ENCODE measurements around the gene KLHL33.

KLHL33 gene

DNA sequence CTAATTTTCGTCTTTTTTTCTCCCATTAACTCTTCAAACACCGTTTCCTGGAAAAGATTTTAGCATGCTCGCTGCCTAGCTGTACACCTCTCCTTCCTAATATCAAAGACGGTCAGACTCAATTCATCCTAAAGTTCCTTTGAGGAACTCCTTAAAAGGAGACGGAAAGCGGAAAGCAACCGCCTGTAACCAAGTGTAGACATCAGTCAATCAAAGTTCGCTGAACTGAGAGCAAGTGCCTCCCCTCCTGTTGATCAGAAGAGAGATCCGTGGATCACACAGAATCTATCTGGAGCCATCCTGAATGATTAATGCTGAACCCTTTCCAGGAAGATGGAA, 22.3 kb downstream of the KLHL33 start:
- TF ChIP-seq POLR2AphosphoS5 (IDR thresholded peaks at IDR 0.05; ENCODE audit: low read depth, low read length) (no peak), TAF1 (IDR thresholded peaks at IDR 0.05; ENCODE audit: low read depth, low read length) (0 out of 2 replicates have a peak, but pooled peaks have one; percentile 22)
- FAIRE-seq, result peak; percentile 72
- no peak for DNase-seq (ENCODE audit: insufficient read length, low spot score)

DNA sequence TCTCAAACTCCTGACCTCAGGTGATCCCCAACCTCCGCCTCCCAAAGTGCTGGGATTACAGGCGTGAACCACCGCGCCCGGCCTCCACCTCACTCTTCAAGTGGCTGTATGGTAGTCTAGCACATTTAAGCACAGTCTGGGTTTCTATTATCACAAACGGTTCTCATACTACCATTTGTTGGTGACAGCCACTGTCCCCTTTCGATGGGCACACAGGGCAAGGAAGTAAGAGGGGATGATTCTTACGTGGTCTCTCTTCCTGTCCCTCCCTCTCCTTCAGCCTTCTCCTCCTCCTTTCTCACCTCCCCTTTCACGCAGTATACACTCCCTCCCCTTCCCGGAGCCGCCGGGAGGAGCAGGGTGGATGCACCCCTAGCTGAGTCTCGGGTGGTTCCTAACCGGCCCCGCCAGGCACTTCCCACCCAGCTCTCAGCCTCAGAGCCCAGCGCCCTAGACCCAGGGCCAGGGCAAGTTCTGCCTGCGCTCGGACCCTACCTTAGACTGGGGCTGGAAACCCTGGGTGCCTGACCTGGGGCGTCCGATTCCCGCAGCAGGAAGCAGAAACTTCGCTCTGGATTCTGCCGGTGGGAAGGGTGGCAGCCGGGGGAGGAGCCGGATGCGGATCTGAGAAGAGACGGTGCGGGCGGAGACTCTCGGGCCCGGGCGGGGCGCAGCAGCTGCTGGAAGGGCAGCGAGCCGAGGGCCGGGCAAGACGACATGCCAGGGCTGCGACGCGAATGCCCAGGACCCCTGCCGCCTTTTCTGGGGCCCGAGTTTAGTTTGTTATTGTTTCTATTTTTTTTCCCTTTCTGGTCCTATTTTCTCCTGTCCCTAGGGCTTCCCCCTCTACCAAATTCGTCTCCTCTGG, 22.9 kb downstream of the KLHL33 start, which contains the start of gene TEP1:
TEP1 (minus strand) TSS at position 626 of the 868 bp plus-strand sequence. CDS start 5,062 bp downstream, outside the sequence.
- FAIRE-seq (peak; percentile 63), DNase-seq (ENCODE audit: insufficient read length, low spot score) (peak; percentile 58)
- TF ChIP-seq POLR2AphosphoS5 (IDR thresholded peaks at IDR 0.05; ENCODE audit: low read depth, low read length) (peak; percentile 43; the same call in 1 of the 2 replicates), TAF1 (IDR thresholded peaks at IDR 0.05; ENCODE audit: low read depth, low read length) (no peak), SPI1 (IDR thresholded peaks at IDR 0.05; ENCODE audit: low read depth, low read length) (no peak), PAX5 (IDR thresholded peaks at IDR 0.05; ENCODE audit: insufficient read depth, low read length, severe bottlenecking) (no peak), POU2F2 (IDR thresholded peaks at IDR 0.05; ENCODE audit: low read depth, low read length) (no peak), POLR2A (IDR thresholded peaks at IDR 0.05; ENCODE audit: low read depth, low read length) (peak; percentile 27; the same call in 1 of the 2 replicates)

DNA sequence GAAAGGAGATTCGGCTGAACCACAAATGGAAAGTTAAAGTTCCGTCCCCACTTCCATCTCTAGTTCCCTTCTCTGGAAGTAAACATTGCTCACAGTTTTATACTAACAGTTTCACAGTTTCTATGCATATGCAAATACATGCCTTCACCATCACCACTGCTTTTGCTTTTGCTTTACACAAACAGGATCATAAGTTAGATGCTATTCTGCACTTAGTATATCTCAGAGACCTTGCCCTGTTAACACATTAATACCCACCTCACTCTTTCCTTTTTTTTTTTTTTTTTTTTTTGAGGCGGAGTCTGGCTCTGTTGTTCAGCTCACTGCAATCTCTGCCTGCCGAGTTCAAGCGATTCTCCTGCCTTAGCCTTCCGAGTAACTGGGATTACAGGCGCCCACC, 23.6 kb downstream of the KLHL33 start:
- TF ChIP-seq POLR2AphosphoS5 (IDR thresholded peaks at IDR 0.05; ENCODE audit: low read depth, low read length), result no peak
- TF ChIP-seq SPI1 (IDR thresholded peaks at IDR 0.05; ENCODE audit: low read depth, low read length), result 0 out of 2 replicates have a peak, but pooled peaks have one; percentile 14
- peak; percentile 99 for TF ChIP-seq POU2F2 (IDR thresholded peaks at IDR 0.05; ENCODE audit: low read depth, low read length)
- no peak for TF ChIP-seq PAX5 (IDR thresholded peaks at IDR 0.05; ENCODE audit: insufficient read depth, low read length, severe bottlenecking)
- DNase-seq (ENCODE audit: insufficient read length, low spot score), result no peak
- FAIRE-seq, result peak; percentile 69

DNA sequence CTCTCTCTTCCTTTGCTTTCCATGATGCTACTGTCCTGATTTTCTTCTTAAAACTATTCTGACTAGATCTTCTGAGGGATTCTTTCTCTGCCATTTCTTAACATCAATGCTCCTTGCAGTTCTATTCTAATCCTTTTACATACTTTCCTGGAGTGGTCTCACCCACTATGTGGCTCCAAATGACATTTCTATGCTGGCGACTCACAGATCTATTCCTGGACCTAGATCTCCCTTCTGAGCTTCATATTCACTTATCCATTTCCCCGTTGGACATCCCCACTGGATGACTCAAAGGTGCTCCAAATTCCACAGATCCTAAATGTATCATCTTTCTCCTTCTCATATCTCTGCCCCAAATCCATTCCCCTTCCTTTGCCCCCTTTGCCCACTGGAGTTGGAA, 26.7 kb downstream of the KLHL33 start:
- TF ChIP-seq PAX5 (IDR thresholded peaks at IDR 0.05; ENCODE audit: insufficient read depth, low read length, severe bottlenecking), result no peak
- DNase-seq (ENCODE audit: insufficient read length, low spot score) (no peak), FAIRE-seq (no peak)

DNA sequence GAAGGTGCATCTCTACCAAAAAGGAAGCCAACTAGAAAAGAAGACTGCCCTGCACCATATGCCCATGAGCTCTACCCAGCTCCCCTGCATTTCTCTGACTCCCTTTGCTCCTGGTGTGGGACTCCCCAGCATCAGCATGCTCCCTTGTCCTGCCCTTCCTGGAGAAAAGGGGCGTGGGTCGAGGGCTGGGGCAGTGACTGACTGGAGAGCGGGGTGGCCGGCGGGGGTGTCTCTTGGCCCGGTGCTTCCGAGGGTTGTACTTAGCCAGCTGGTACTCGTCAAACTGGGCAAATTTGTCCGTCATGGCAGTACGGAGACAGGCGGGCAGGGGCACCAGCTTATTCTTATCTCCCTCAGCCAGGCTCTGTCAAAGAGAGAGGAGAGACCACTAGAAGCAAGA, 32.4 kb downstream of the KLHL33 start:
- no peak for TF ChIP-seq TAF1 (IDR thresholded peaks at IDR 0.05; ENCODE audit: low read depth, low read length)
- TF ChIP-seq PAX5 (IDR thresholded peaks at IDR 0.05; ENCODE audit: insufficient read depth, low read length, severe bottlenecking), result no peak
- TF ChIP-seq POLR2A (IDR thresholded peaks at IDR 0.05; ENCODE audit: low read depth, low read length), result no peak
- TF ChIP-seq SPI1 (IDR thresholded peaks at IDR 0.05; ENCODE audit: low read depth, low read length), result no peak
- TF ChIP-seq POU2F2 (IDR thresholded peaks at IDR 0.05; ENCODE audit: low read depth, low read length), result no peak
- TF ChIP-seq POLR2AphosphoS5 (IDR thresholded peaks at IDR 0.05; ENCODE audit: low read depth, low read length), result no peak
- no peak for FAIRE-seq
- no peak for DNase-seq (ENCODE audit: insufficient read length, low spot score)

DNA sequence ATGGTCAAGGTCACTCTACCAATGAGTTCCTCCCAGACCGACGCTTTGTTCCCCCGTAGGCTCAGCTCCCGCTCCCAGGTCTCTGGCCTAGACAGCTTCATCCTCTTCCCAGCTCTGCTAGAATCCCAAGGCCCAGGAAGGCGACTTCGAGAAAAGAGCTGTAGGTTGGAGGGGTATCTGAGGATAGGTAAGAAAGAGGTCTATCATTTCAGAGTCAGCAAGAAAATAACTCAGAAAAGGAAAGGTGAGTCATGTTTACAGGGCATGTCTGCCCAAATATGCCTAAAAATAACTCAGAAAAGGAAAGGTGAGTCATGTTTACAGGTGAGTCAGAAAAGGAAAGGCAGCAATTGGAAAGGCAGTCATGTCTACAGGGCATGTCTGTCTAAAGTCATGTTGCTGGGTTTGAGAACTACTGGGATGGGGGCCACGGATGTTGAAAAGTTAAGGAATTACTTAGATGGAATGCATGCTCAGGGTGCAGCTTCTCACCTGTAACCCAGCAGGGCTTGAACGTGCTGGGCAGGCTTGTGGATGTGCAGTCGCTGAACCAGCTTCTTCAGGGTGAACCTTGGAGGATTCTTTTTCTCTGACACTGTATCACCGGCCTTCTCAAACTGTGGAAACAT, 34.9 kb downstream of the KLHL33 start:
- TF ChIP-seq POLR2AphosphoS5 (IDR thresholded peaks at IDR 0.05; ENCODE audit: low read depth, low read length) (no peak), SPI1 (IDR thresholded peaks at IDR 0.05; ENCODE audit: low read depth, low read length) (no peak), POU2F2 (IDR thresholded peaks at IDR 0.05; ENCODE audit: low read depth, low read length) (no peak), POLR2A (IDR thresholded peaks at IDR 0.05; ENCODE audit: low read depth, low read length) (no peak)
- FAIRE-seq, result no peak
- no peak for DNase-seq (ENCODE audit: insufficient read length, low spot score)

DNA sequence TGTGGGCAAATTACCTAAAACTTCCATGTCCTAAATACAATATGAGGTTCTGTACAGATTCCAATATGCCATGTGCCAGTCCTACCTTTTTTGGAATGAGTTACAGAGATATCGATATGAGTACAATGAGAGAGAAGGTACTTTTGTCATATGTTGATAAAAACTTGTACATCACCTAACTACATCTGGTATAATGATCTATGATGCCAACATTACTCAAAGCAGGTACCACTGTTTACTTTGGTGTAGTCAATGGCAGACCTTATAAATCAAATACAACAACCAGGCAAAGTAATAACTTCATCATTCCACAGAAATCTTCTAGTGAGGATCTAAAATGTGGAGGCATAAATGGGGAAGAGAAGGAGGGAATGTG, 35.4 kb downstream of the KLHL33 start:
- FAIRE-seq, result no peak
- DNase-seq (ENCODE audit: insufficient read length, low spot score), result no peak
- no peak for TF ChIP-seq POLR2A (IDR thresholded peaks at IDR 0.05; ENCODE audit: low read depth, low read length)
- no peak for TF ChIP-seq PAX5 (IDR thresholded peaks at IDR 0.05; ENCODE audit: insufficient read depth, low read length, severe bottlenecking)
- no peak for TF ChIP-seq POLR2AphosphoS5 (IDR thresholded peaks at IDR 0.05; ENCODE audit: low read depth, low read length)
- TF ChIP-seq SPI1 (IDR thresholded peaks at IDR 0.05; ENCODE audit: low read depth, low read length), result no peak
- no peak for TF ChIP-seq POU2F2 (IDR thresholded peaks at IDR 0.05; ENCODE audit: low read depth, low read length)
- no peak for TF ChIP-seq TAF1 (IDR thresholded peaks at IDR 0.05; ENCODE audit: low read depth, low read length)

DNA sequence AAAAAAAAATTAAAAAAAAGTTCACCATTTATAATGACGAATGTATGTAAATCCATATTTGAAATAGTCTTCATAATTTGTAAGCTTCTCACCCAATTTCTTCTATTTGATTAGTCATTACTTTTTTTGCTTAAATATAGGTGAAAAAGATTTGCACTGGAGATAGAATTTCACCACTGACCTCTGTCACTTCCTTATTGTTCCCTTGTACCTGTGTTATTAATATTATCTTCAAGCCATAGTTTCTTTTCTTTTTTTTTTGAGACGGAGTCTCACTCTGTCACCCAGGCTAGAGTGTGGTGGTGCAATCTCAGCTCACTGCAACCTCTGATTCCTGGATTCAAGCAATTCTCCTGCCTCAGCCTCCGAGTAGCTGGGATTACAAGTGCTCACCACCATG, 38.5 kb downstream of the KLHL33 start:
- TF ChIP-seq SPI1 (IDR thresholded peaks at IDR 0.05; ENCODE audit: low read depth, low read length) (no peak), PAX5 (IDR thresholded peaks at IDR 0.05; ENCODE audit: insufficient read depth, low read length, severe bottlenecking) (no peak), POLR2AphosphoS5 (IDR thresholded peaks at IDR 0.05; ENCODE audit: low read depth, low read length) (no peak), POU2F2 (IDR thresholded peaks at IDR 0.05; ENCODE audit: low read depth, low read length) (no peak), POLR2A (IDR thresholded peaks at IDR 0.05; ENCODE audit: low read depth, low read length) (no peak), TAF1 (IDR thresholded peaks at IDR 0.05; ENCODE audit: low read depth, low read length) (no peak)
- FAIRE-seq (no peak), DNase-seq (ENCODE audit: insufficient read length, low spot score) (no peak)

DNA sequence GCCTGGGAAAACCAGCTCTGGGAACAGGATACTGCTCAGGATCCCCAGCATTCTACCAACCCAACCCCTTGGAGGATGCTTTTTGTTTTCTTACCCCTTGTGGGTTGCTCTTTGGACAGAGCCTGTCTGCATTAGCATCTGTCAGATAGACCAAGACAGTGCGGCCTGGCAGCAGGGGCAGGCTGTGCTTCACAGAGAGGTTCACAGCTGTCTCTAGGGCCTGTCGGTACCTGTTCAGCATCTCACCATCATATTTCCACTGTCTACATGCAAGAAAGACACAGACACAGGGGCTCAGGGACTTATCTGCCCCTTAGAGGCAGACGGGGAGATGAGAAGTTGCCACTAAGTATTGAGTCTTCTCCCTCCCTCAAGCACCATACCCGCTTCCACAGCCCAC, 44.5 kb downstream of the KLHL33 start:
- no peak for FAIRE-seq
- no peak for DNase-seq (ENCODE audit: insufficient read length, low spot score)

DNA sequence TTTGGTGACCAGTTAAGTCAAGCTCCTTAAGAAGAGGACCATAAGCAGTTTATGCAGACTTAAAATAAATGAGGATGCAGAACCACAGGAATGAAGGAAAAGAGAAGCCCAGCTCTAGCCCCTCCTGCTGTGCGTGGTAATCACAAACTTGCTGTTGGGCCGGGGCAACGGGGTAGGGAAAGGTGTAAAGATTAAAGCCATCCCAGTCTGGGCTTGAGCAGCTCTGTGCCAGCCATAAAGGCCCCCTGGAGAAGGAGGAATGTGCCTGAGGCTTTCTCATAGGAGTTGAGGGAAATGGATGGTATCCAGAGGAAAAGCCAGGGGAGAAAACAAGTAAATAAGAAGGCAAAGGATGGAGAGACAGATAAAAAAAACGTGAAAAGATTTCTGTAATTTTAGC, 47.8 kb downstream of the KLHL33 start:
- FAIRE-seq, result no peak
- no peak for DNase-seq (ENCODE audit: insufficient read length, low spot score)
- TF ChIP-seq SPI1 (IDR thresholded peaks at IDR 0.05; ENCODE audit: low read depth, low read length), result no peak
- TF ChIP-seq TAF1 (IDR thresholded peaks at IDR 0.05; ENCODE audit: low read depth, low read length), result no peak
- no peak for TF ChIP-seq POLR2AphosphoS5 (IDR thresholded peaks at IDR 0.05; ENCODE audit: low read depth, low read length)
- no peak for TF ChIP-seq POU2F2 (IDR thresholded peaks at IDR 0.05; ENCODE audit: low read depth, low read length)
- no peak for TF ChIP-seq PAX5 (IDR thresholded peaks at IDR 0.05; ENCODE audit: insufficient read depth, low read length, severe bottlenecking)
- TF ChIP-seq POLR2A (IDR thresholded peaks at IDR 0.05; ENCODE audit: low read depth, low read length), result no peak

More for the DNA sequence above, 44.5 kb downstream of the KLHL33 start:
- TF ChIP-seq PAX5 (IDR thresholded peaks at IDR 0.05; ENCODE audit: insufficient read depth, low read length, severe bottlenecking), result no peak
- TF ChIP-seq POLR2A (IDR thresholded peaks at IDR 0.05; ENCODE audit: low read depth, low read length), result no peak
- no peak for TF ChIP-seq POU2F2 (IDR thresholded peaks at IDR 0.05; ENCODE audit: low read depth, low read length)

Data from GM12891 (cell line).